ENCODE measurements around the gene ARVCF. TPM values are rescaled to one million over a fixed set of nuclear protein-coding genes. Genes with fewer than 3 reads are reported as not detected.
A peak's percentile ranks its signal among the peaks of the same experiment; 100 is the strongest.

Gene ARVCF
- total and polyA plus RNA-seq, 9 of the 15 experiments (the other 6 are each of a cell fraction or from before 2014, with no cell fraction given), result 0.03 to 97.4 (median 15.6) TPM

- TF ChIP-seq ZMIZ1 (IDR thresholded peaks at IDR 0.05; ENCODE audit: low read depth in 2 of 2, low read length in 2 of 2), result no peak
- 0 out of 2 replicates have a peak, but pooled peaks have one; percentile 35 for TF ChIP-seq ZSCAN32 (CRISPR knock-in tag; IDR thresholded peaks at IDR 0.05)
- TF ChIP-seq ZNF561 (CRISPR knock-in tag; conservative IDR thresholded peaks at IDR 0.05), result 0 out of 2 replicates have a peak, but pooled peaks have one; percentile 45
- no peak for TF ChIP-seq NFATC3 (IDR thresholded peaks at IDR 0.05)
- no peak for TF ChIP-seq TAF1 (IDR thresholded peaks at IDR 0.05; ENCODE audit: control insufficient read depth, extremely low read depth, insufficient read depth, low read length, severe bottlenecking)
- peak; percentile 92 for TF ChIP-seq WHSC1 (IDR thresholded peaks at IDR 0.05; ENCODE audit: low read length)
- TF ChIP-seq SMARCE1 (IDR thresholded peaks at IDR 0.05), result no peak
- TF ChIP-seq REST (IDR thresholded peaks at IDR 0.05; ENCODE audit: borderline replicate concordance), result no peak
- 0 out of 2 replicates have a peak, but pooled peaks have one; percentile 33 for TF ChIP-seq REST (CRISPR knock-in tag; IDR thresholded peaks at IDR 0.05; ENCODE audit: low read depth)
- TF ChIP-seq ZNF511 (CRISPR knock-in tag; IDR thresholded peaks at IDR 0.05), result no peak
- TF ChIP-seq, protein P1, sequence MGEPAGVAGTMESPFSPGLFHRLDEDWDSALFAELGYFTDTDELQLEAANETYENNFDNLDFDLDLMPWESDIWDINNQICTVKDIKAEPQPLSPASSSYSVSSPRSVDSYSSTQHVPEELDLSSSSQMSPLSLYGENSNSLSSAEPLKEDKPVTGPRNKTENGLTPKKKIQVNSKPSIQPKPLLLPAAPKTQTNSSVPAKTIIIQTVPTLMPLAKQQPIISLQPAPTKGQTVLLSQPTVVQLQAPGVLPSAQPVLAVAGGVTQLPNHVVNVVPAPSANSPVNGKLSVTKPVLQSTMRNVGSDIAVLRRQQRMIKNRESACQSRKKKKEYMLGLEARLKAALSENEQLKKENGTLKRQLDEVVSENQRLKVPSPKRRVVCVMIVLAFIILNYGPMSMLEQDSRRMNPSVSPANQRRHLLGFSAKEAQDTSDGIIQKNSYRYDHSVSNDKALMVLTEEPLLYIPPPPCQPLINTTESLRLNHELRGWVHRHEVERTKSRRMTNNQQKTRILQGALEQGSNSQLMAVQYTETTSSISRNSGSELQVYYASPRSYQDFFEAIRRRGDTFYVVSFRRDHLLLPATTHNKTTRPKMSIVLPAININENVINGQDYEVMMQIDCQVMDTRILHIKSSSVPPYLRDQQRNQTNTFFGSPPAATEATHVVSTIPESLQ (CRISPR knock-in tag; IDR thresholded peaks at IDR 0.05), result no peak
- peak; percentile 64; the same call in 1 of the 2 replicates for TF ChIP-seq E2F3 (CRISPR knock-in tag; IDR thresholded peaks at IDR 0.05)
- TF ChIP-seq CREBBP (IDR thresholded peaks at IDR 0.05; ENCODE audit: low read depth, low read length), result no peak
These were observed 2.0 kb downstream of the ARVCF start (continued) for GRCh38 chr22:20014526-20015186.

Measured in K562 (cell line).